Gastroesophageal sphincter (tissue), 4 donors: ENCODE measurements around the gene CIPC. TPM values are rescaled to one million over a fixed set of nuclear protein-coding genes. Genes with fewer than 3 reads are reported as not detected.

ENCODE experiments used
- ATAC-seq: fragments of 150-250 bp; one replicate; pipeline ENCODE4 v1.9.1; 2016; ENCODE audit warnings: mild to moderate bottlenecking, moderate library complexity
- H3K27ac ChIP-seq, 4 donors: fragments of 200-600 bp; sonication (generic) in 3 of 4; 1 replicate in 3 of 4; 2 replicates in 1 of 4; pipeline ENCODE4 v1.5.1; 2016 to 2019
- H3K27me3 ChIP-seq: fragments of 200-600 bp; sonication (generic); one replicate; pipeline ENCODE4 v1.5.1; 2019
- H3K36me3 ChIP-seq, 2 donors: fragments of 200-600 bp; sonication (generic); one replicate each; pipeline ENCODE4 v1.5.1; 2019; ENCODE audit warnings: control low read depth in 1 of 2
- H3K4me1 ChIP-seq, 3 donors: fragments of 200-600 bp; sonication (generic); 1 replicate in 2 of 3; 2 replicates in 1 of 3; pipeline ENCODE4 v1.5.1; 2016 to 2019; ENCODE audit warnings: control low read depth in 2 of 3
- H3K4me3 ChIP-seq, 2 donors: fragments of 200-600 bp; sonication (generic); one replicate each; pipeline ENCODE4 v1.5.1; 2019; ENCODE audit warnings: mild to moderate bottlenecking in 1 of 2, moderate library complexity in 1 of 2
- H3K9me3 ChIP-seq, 3 donors: fragments of 200-600 bp; sonication (generic); one replicate each; pipeline ENCODE4 v1.5.1; 2017 to 2019; ENCODE audit warnings: control low read depth in 2 of 3
- CTCF ChIP-seq, 4 experiments: fragments of 200-600 bp in 2 of 4; fragments of 450-650 bp in 2 of 4; sonication (generic) in 1 of 4; IDR thresholded peaks; one replicate each; pipeline ENCODE4 v1.5.1; 2017 to 2019; ENCODE audit warnings: antibody characterized with exemption in 4 of 4, mild to moderate bottlenecking in 2 of 4, moderate library complexity in 2 of 4
- EP300 ChIP-seq: sonication (generic); formaldehyde crosslinking; IDR thresholded peaks from one replicate; pipeline ENCODE4 v1.6.1; 2017; ENCODE audit warnings: antibody characterized with exemption, mild to moderate bottlenecking
- POLR2A ChIP-seq, 2 donors: fragments of 450-650 bp; IDR thresholded peaks; one replicate each; pipeline ENCODE4 v1.6.1; 2017; ENCODE audit warnings: antibody characterized with exemption in 2 of 2, mild to moderate bottlenecking in 2 of 2, moderate library complexity in 1 of 2
- POLR2AphosphoS5 ChIP-seq: sonication (generic); formaldehyde crosslinking; IDR thresholded peaks from one replicate; pipeline ENCODE4 v1.6.1; 2017; ENCODE audit warnings: antibody characterized with exemption
- whole genome bisulfite sequencing, 2 donors: methylation state at CpG; one replicate each; pipeline ENCODE4 v1.1.5; 2018; ENCODE audit warnings: low coverage in 1 of 2; 5-methylcytosine and 5-hydroxymethylcytosine counted together
- total RNA-seq, 4 donors: library from RNA; depleted of rRNA; stranded (reverse); fragments of >200 nt; gene quantifications; one replicate each; pipeline ENCODE4 v1.1.0, GENCODE V29; 2016

CIPC gene
- total RNA-seq, 4 donors from 2014 or later = 49.0 to 74.1 (median 60.4) TPM

- Histone ChIP-seq H3K27me3 (no peaks in the 10 kb centered on the region), H3K4me1 (no peaks in the 10 kb centered on the region), H3K36me3 (no peaks in the 10 kb centered on the region), H3K4me3 (no peak overlapping the region), H3K9me3 (peaks cover 0 to 15% (median 0%) of the 10 kb centered on the region in 3 donors), H3K27ac (no peak overlapping the region)
- TF ChIP-seq POLR2AphosphoS5 = no peak
- no peak for TF ChIP-seq CTCF (IDR thresholded peaks at IDR 0.05)
- no peak for TF ChIP-seq EP300
- no peak for TF ChIP-seq POLR2A (IDR thresholded peaks at IDR 0.05)
- ATAC-seq = no peak
- 53 to 56% methylated on average over 2 to 3 of the region's 3 CpGs for WGBS, 2 donors
Observed at GRCh38 chr14:77087631-77088030, 10.4 kb upstream of the CIPC start.

GRCh38 chr14:77088219-77088618 is 9.8 kb upstream of the CIPC start:
- TF ChIP-seq POLR2AphosphoS5 (no peak), EP300 (no peak), POLR2A (IDR thresholded peaks at IDR 0.05) (no peak), CTCF (IDR thresholded peaks at IDR 0.05) (no peak)
- Histone ChIP-seq H3K4me1 (no peaks in the 10 kb centered on the region), H3K27me3 (no peaks in the 10 kb centered on the region), H3K36me3 (no peaks in the 10 kb centered on the region), H3K9me3 (peaks cover 0 to 15% (median 0%) of the 10 kb centered on the region in 3 donors), H3K4me3 (no peak overlapping the region), H3K27ac (no peak overlapping the region)
- no peak for ATAC-seq
- WGBS, 2 donors = 62 to 83% methylated on average over 1 to 5 of the region's 5 CpGs

GRCh38 chr14:77088645-77089044 is 9.4 kb upstream of the CIPC start:
- no peak for TF ChIP-seq CTCF (IDR thresholded peaks at IDR 0.05)
- no peak for TF ChIP-seq POLR2AphosphoS5
- TF ChIP-seq EP300 = no peak
- no peak for TF ChIP-seq POLR2A (IDR thresholded peaks at IDR 0.05)

GRCh38 chr14:77091518-77091917 is 6.5 kb upstream of the CIPC start:
- ATAC-seq = no peak

More at GRCh38 chr14:77088645-77089044, 9.4 kb upstream of the CIPC start:
- no peaks in the 10 kb centered on the region for H3K4me1 ChIP-seq
- ATAC-seq = no peak
- peaks cover 0 to 15% (median 0%) of the 10 kb centered on the region in 3 donors for H3K9me3 ChIP-seq
- no peak overlapping the region for H3K27ac ChIP-seq
- no peaks in the 10 kb centered on the region for H3K27me3 ChIP-seq
- H3K36me3 ChIP-seq = no peaks in the 10 kb centered on the region
- H3K4me3 ChIP-seq = no peak overlapping the region
- 82 to 94% methylated on average over 2 of the region's 2 CpGs for WGBS, 2 donors

More at GRCh38 chr14:77091518-77091917, 6.5 kb upstream of the CIPC start:
- Histone ChIP-seq H3K9me3 (peaks cover 0 to 15% (median 0%) of the 10 kb centered on the region in 3 donors), H3K27me3 (no peaks in the 10 kb centered on the region), H3K4me3 (no peak overlapping the region), H3K36me3 (no peaks in the 10 kb centered on the region), H3K27ac (no peak overlapping the region), H3K4me1 (peaks cover 0 to 5% (median under 1%) of the 10 kb centered on the region in 3 donors)
- TF ChIP-seq POLR2AphosphoS5 (no peak), CTCF (IDR thresholded peaks at IDR 0.05) (no peak), POLR2A (IDR thresholded peaks at IDR 0.05) (no peak), EP300 (no peak)
